HepG2 (cell line): ENCODE data around the gene MEPCE. TPM values are rescaled to one million over a fixed set of nuclear protein-coding genes. Genes with fewer than 3 reads are reported as not detected.
A peak's percentile ranks its signal among the peaks of the same experiment; 100 is the strongest.

Experiments used
- CBX1 ChIP-seq: IDR thresholded peaks from one replicate; pipeline ENCODE4 v1.6.1; 2016; ENCODE audit warnings: antibody characterized with exemption, low read depth
- DPF2 ChIP-seq: sonication (generic); formaldehyde crosslinking; IDR thresholded peaks from 2 replicates; pipeline ENCODE4 v1.4.0; 2020; ENCODE audit warnings: mild to moderate bottlenecking, low read depth, missing genetic modification reagents, borderline replicate concordance
- FOXO1 ChIP-seq: sonication (generic); formaldehyde crosslinking; IDR thresholded peaks from 2 replicates; pipeline ENCODE4 v1.4.0; 2020; ENCODE audit warnings: missing genetic modification reagents
- KDM5B ChIP-seq: sonication (generic); formaldehyde crosslinking; IDR thresholded peaks from 2 replicates; pipeline ENCODE4 v1.4.0; 2020; ENCODE audit warnings: missing genetic modification reagents, mild to moderate bottlenecking, borderline replicate concordance
- MAFF ChIP-seq: IDR thresholded peaks from 2 replicates; pipeline ENCODE4 v1.6.1; 2011; ENCODE audit warnings: low read depth, low read length, improper control_type of control experiment
- ZNF292 ChIP-seq: sonication (generic); formaldehyde crosslinking; IDR thresholded peaks from 2 replicates; pipeline ENCODE4 v1.8.1; 2022; ENCODE audit warnings: mild to moderate bottlenecking, low read depth, missing genetic modification reagents, borderline replicate concordance
- ZNF605 ChIP-seq: sonication (generic); formaldehyde crosslinking; IDR thresholded peaks from 2 replicates; pipeline ENCODE4 v1.8.0; 2022; ENCODE audit warnings: mild to moderate bottlenecking, missing genetic modification reagents
- ZNF749 ChIP-seq: sonication (generic); formaldehyde crosslinking; IDR thresholded peaks from 2 replicates; pipeline ENCODE4 v1.8.0; 2022; ENCODE audit warnings: mild to moderate bottlenecking, missing genetic modification reagents, moderate library complexity, borderline replicate concordance
- ZNF761 ChIP-seq: sonication (generic); formaldehyde crosslinking; conservative IDR thresholded peaks from 2 replicates; pipeline ENCODE4 v1.4.0; 2020; ENCODE audit warnings: mild to moderate bottlenecking, missing genetic modification reagents
- ZNF879 ChIP-seq: sonication (generic); formaldehyde crosslinking; IDR thresholded peaks from 2 replicates; pipeline ENCODE4 v1.8.1; 2023; ENCODE audit warnings: missing genetic modification reagents
- ZZZ3 ChIP-seq: sonication (generic); formaldehyde crosslinking; IDR thresholded peaks from 2 replicates; pipeline ENCODE4 v1.4.0; 2020; ENCODE audit warnings: missing genetic modification reagents, mild to moderate bottlenecking, borderline replicate concordance
- polyA plus RNA-seq, 8 experiments: library from polyadenylated mRNA; depleted of rRNA in 3 of 8; stranded (reverse) in 7 of 8; unstranded in 1 of 8; fragments of >200 nt; fragmentation: Illumina TruSeq in 4 of 8; extraction: Trizol in 4 of 8; gene quantifications; 2 replicates each; pipeline versions ENCODE4 v1.2.1 to v1.2.3, GENCODE V29; 2011 to 2016; ENCODE audit warnings: low read depth in 4 of 8, missing spikeins in 1 of 8, mixed read lengths in 1 of 8; ENCODE audit not compliant: insufficient read depth in 1 of 8
- total RNA-seq, 5 experiments: library from RNA; depleted of rRNA; stranded (reverse); fragments of >200 nt; fragmentation: Illumina TruSeq; extraction: Trizol; gene quantifications; 2 replicates each; pipeline ENCODE4 v1.2.3, GENCODE V29; 2016; ENCODE audit warnings: low read depth in 1 of 5
- TF ChIP-seq, protein P1 (sequence below): sonication (generic); formaldehyde crosslinking; IDR thresholded peaks from 2 replicates; pipeline ENCODE4 v1.9.0; 2021; ENCODE audit warnings: missing genetic modification reagents, borderline replicate concordance
- TF ChIP-seq, protein P2 (sequence below): sonication (generic); formaldehyde crosslinking; IDR thresholded peaks from 2 replicates; pipeline ENCODE4 v1.4.0; 2020; ENCODE audit warnings: missing genetic modification reagents, borderline replicate concordance
- TF ChIP-seq, protein P3 (sequence below): sonication (generic); formaldehyde crosslinking; IDR thresholded peaks from 2 replicates; pipeline ENCODE4 v1.5.0; 2020; ENCODE audit warnings: missing genetic modification reagents
- TF ChIP-seq, protein P4 (sequence below): sonication (generic); formaldehyde crosslinking; IDR thresholded peaks from 2 replicates; pipeline ENCODE4 v1.4.0; 2020; ENCODE audit warnings: mild to moderate bottlenecking, missing genetic modification reagents

MEPCE gene
- total and polyA plus RNA-seq, 2 of the 13 experiments (the other 11 are each of a cell fraction or from before 2014, with no cell fraction given) = 12.3 to 26.0 TPM

DNA sequence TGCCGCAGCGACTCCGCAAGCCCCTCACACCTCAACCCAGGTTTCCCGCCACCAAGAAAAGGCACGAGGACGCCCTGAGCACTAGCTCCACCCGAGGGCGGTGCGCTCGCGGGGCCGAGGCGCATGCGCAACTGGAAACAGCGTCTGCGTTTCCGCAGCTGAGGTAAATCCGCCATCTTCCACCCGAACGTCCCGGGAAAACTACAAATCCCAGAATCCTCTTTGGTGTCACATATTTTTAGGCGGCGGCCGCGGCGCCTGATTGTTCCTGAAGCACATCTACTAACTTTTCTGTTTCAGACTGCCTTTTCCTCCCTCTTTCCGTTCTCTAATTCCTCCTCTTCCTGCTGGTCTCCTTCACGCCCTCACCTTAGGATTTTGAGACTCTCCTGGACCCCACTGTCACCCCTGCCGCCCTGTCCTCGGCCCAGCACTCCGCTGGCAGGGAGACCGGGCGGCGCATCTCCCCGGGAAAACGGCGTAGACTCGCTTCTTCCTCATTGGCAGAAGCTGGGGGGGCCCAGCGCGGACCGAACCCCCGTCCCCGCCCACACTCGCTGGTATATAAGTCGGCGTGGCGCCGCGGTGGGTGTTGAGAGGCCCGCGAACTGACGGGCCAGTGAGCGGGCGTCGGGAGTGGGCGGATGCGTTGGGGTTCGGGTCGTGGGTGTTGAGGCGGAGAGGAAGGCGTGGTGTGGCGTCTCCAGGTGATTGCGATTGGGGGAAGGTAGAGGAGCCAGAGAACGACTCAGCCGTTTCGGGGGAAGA lies 1.2 kb upstream of the MEPCE start, which contains the start of gene ZCWPW1 (continued):
- TF ChIP-seq, protein P1, sequence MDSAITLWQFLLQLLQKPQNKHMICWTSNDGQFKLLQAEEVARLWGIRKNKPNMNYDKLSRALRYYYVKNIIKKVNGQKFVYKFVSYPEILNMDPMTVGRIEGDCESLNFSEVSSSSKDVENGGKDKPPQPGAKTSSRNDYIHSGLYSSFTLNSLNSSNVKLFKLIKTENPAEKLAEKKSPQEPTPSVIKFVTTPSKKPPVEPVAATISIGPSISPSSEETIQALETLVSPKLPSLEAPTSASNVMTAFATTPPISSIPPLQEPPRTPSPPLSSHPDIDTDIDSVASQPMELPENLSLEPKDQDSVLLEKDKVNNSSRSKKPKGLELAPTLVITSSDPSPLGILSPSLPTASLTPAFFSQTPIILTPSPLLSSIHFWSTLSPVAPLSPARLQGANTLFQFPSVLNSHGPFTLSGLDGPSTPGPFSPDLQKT (CRISPR knock-in tag) = peak; percentile 83; the same call in 1 of the 2 replicates
- TF ChIP-seq, protein P2, sequence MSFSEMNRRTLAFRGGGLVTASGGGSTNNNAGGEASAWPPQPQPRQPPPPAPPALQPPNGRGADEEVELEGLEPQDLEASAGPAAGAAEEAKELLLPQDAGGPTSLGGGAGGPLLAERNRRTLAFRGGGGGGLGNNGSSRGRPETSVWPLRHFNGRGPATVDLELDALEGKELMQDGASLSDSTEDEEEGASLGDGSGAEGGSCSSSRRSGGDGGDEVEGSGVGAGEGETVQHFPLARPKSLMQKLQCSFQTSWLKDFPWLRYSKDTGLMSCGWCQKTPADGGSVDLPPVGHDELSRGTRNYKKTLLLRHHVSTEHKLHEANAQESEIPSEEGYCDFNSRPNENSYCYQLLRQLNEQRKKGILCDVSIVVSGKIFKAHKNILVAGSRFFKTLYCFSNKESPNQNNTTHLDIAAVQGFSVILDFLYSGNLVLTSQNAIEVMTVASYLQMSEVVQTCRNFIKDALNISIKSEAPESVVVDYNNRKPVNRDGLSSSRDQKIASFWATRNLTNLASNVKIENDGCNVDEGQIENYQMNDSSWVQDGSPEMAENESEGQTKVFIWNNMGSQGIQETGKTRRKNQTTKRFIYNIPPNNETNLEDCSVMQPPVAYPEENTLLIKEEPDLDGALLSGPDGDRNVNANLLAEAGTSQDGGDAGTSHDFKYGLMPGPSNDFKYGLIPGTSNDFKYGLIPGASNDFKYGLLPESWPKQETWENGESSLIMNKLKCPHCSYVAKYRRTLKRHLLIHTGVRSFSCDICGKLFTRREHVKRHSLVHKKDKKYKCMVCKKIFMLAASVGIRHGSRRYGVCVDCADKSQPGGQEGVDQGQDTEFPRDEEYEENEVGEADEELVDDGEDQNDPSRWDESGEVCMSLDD = peak; percentile 98
- TF ChIP-seq CBX1 (peak; percentile 46), KDM5B (peak; percentile 75; the same call in 1 of the 2 replicates), DPF2 (CRISPR knock-in tag) (no peak), ZZZ3 (CRISPR knock-in tag) (no peak), FOXO1 (CRISPR knock-in tag) (peak; percentile 62), ZNF879 (peak; percentile 94), ZNF761 (CRISPR knock-in tag) (peak; percentile 82; the same call in 1 of the 2 replicates), ZNF605 (CRISPR knock-in tag) (peak; percentile 75), ZNF292 (CRISPR knock-in tag) (no peak), MAFF (no peak), ZNF749 (CRISPR knock-in tag) (peak; percentile 70; the same call in 1 of the 2 replicates)
- TF ChIP-seq, protein P3, sequence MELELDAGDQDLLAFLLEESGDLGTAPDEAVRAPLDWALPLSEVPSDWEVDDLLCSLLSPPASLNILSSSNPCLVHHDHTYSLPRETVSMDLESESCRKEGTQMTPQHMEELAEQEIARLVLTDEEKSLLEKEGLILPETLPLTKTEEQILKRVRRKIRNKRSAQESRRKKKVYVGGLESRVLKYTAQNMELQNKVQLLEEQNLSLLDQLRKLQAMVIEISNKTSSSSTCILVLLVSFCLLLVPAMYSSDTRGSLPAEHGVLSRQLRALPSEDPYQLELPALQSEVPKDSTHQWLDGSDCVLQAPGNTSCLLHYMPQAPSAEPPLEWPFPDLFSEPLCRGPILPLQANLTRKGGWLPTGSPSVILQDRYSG = no peak
- TF ChIP-seq, protein P4, sequence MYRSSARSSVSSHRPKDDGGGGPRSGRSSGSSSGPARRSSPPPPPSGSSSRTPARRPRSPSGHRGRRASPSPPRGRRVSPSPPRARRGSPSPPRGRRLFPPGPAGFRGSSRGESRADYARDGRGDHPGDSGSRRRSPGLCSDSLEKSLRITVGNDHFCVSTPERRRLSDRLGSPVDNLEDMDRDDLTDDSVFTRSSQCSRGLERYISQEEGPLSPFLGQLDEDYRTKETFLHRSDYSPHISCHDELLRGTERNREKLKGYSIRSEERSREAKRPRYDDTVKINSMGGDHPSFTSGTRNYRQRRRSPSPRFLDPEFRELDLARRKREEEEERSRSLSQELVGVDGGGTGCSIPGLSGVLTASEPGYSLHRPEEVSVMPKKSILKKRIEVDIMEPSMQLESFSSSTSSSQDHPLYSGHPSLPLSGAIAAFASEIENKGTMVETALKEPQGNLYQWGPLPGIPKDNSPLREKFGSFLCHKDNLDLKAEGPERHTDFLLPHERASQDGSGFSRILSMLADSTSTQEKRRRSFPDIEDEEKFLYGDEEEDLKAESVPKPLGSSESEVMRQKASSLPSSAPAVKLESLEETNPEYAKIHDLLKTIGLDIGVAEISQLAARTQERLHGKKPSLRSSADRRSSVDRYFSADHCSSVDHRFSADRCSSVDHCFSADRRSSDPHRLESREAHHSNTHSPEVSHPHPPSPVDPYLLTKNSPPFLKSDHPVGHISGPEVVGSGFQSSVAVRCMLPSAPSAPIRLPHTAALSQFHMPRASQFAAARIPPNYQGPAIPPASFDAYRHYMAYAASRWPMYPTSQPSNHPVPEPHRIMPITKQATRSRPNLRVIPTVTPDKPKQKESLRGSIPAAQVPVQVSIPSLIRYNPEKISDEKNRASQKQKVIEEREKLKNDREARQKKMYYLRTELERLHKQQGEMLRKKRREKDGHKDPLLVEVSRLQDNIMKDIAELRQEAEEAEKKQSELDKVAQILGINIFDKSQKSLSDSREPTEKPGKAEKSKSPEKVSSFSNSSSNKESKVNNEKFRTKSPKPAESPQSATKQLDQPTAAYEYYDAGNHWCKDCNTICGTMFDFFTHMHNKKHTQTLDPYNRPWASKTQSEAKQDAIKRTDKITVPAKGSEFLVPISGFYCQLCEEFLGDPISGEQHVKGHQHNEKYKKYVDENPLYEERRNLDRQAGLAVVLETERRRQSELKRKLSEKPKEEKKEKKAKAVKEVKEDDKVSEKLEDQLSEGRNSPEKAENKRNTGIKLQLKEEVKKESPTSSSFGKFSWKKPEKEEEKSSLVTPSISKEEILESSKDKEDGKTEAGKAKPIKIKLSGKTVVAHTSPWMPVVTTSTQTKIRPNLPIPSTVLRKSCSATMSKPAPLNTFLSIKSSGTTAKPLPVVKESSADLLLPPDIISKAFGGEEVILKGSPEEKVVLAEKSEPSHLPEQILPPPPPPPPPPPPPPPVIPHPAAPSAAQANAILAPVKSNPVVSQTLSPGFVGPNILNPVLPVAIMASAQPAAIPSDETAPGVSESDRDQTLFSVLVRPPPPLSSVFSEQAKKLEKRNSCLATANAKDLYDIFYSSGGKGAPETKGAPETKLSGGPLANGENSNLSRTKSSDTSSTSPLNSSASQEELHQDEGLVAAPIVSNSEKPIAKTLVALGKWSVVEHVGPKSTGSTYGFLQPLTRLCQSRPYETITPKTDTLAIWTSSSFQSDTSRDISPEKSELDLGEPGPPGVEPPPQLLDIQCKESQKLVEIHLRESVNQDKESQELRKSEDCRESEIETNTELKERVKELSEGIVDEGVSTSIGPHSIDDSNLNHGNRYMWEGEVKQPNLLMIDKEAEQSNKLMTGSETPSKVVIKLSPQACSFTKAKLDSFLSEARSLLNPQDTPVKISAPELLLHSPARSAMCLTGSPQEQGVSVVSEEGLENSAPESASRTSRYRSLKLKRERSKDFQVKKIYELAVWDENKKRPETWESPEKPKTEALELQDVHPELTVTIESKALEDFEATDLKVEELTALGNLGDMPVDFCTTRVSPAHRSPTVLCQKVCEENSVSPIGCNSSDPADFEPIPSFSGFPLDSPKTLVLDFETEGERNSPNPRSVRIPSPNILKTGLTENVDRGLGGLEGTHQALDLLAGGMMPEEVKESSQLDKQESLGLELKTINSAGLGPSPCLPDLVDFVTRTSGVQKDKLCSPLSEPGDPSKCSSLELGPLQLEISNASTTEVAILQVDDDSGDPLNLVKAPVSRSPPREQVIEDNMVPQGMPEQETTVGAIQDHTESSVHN (CRISPR knock-in tag) = peak; percentile 49; the same call in 1 of the 2 replicates
